SU-DHL-6 (cell line): Measurements from ENCODE around the gene SYT2.

Experiments
- CTCF ChIP-seq: fragments of 200-600 bp; sonication (generic); IDR thresholded peaks from one replicate; pipeline ENCODE4 v1.5.1; 2017; ENCODE audit warnings: antibody characterized with exemption, mild to moderate bottlenecking, low read length, moderate library complexity; ENCODE audit not compliant: insufficient read depth, poor library complexity, severe bottlenecking
- EZH2phosphoT487 ChIP-seq: fragments of 200-600 bp; sonication (generic), shearing (Covaris generic); conservative IDR thresholded peaks from 2 replicates; pipeline ENCODE4 v1.6.1; 2018; ENCODE audit warnings: mild to moderate bottlenecking, antibody characterized with exemption, low read length, moderate library complexity, mixed read lengths

GRCh38 chr1:202704601-202705000 lies 5.7 kb downstream of the SYT2 start:
- TF ChIP-seq CTCF (no peak), EZH2phosphoT487 (no peak)
